Measurements from ENCODE around the gene SELENON.

- no peak for TF ChIP-seq POLR2A (IDR thresholded peaks at IDR 0.05)
- no peak for TF ChIP-seq CTCF (IDR thresholded peaks at IDR 0.05 in 4 of 5, conservative IDR thresholded peaks at IDR 0.05 in 1 of 5)
These were observed 43.5 kb downstream of the SELENON start for GRCh38 chr1:25843483-25843882.

Measured in gastrocnemius medialis (tissue), 4 donors.